SU-DHL-6 (cell line): Measurements from ENCODE around the gene AKT3.

Experiments
- EZH2phosphoT487 ChIP-seq: fragments of 200-600 bp; sonication (generic), shearing (Covaris generic); conservative IDR thresholded peaks from 2 replicates; pipeline ENCODE4 v1.6.1; 2018; ENCODE audit warnings: mild to moderate bottlenecking, antibody characterized with exemption, low read length, moderate library complexity, mixed read lengths
- TF ChIP-seq, protein P1 (sequence below): fragments of 200-600 bp; sonication (generic); IDR thresholded peaks from one replicate; pipeline ENCODE4 v1.5.1; 2017; ENCODE audit warnings: antibody characterized with exemption, mild to moderate bottlenecking, low read length, moderate library complexity; ENCODE audit not compliant: insufficient read depth, poor library complexity, severe bottlenecking

DNA sequence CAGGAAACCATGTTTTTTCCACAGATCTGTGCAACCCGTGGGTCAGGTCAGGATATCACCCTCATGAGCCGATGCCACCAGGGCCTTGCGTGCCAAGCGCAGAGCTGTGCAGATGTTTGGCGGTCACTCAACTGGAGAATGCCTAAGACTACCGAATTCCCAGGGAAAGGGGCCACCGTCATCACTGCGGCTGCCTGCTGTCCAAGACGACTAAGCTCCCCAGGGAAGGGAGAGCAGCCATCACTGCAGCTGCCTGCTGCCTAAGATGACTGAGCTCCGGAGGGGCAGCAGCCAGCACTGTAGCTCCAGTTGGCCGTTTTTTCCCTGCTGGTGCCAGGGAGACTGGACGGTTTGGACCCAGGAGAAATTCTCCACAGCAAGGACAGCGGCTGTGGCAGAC lies 31.1 kb downstream of the AKT3 start:
- no peak for TF ChIP-seq EZH2phosphoT487
- TF ChIP-seq, protein P1, sequence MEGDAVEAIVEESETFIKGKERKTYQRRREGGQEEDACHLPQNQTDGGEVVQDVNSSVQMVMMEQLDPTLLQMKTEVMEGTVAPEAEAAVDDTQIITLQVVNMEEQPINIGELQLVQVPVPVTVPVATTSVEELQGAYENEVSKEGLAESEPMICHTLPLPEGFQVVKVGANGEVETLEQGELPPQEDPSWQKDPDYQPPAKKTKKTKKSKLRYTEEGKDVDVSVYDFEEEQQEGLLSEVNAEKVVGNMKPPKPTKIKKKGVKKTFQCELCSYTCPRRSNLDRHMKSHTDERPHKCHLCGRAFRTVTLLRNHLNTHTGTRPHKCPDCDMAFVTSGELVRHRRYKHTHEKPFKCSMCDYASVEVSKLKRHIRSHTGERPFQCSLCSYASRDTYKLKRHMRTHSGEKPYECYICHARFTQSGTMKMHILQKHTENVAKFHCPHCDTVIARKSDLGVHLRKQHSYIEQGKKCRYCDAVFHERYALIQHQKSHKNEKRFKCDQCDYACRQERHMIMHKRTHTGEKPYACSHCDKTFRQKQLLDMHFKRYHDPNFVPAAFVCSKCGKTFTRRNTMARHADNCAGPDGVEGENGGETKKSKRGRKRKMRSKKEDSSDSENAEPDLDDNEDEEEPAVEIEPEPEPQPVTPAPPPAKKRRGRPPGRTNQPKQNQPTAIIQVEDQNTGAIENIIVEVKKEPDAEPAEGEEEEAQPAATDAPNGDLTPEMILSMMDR = no peak
